ENCODE results near the gene MYCT1. TPM values are rescaled to one million over a fixed set of nuclear protein-coding genes. Genes with fewer than 3 reads are reported as not detected.
"Not testable (repeated sequence)": the region's sequence is repeated elsewhere in the genome, so short reads cannot be mapped to it uniquely, and the experiment has no call there.

MYCT1 gene
- total and polyA plus RNA-seq, 3 experiments from 2014 or later = not detected

DNA sequence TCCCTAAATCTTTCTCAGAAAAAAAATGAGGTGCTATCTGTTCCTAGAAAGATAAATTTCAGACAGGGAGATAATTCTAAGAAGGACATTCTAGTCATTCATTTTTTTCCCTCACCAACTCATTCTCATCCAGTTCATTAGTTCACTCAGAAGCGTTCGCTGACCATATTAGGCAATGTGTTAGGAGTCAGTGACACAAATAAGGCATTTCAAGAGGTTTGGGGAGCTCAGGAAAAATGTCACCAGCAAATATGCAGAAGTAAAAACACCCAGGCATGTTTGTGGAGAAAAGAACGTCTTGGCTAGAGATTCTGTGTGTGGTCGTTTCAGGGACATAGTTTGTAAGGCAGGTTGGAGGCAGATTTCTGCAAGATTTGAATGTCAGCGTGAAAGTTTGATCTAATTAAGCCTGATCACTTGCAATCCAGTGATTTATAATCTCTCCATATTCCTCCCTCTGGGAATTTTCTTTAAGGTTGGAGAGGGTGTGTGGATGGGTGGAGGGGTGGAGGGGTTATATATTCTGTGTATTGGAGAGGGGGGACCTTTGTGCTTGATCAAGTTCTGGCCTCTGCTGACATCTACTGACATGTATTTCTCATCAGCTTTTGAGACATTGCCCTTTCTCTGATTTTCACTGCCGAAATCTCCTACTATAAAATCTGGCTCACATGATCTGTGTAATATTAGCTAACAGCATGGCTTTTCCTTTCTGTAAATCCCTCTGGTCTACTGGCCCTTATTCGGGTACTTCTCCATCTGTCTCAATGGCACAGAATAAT lies 3.6 kb downstream of the MYCT1 start:
- POLR2A ChIA-PET = no interaction called here
- Histone ChIP-seq H3K36me3 (ENCODE audit: insufficient read depth, low read length) (no peaks in the 10 kb centered on the region), H3K4me1 (ENCODE audit: insufficient read depth, low read length) (no peaks in the 10 kb centered on the region), H3K9me3 (ENCODE audit: low read length) (no peaks in the 10 kb centered on the region), H3K27me3 (ENCODE audit: insufficient read depth, low read length, poor library complexity, severe bottlenecking) (no peaks in the 10 kb centered on the region), H3K27ac (ENCODE audit: low read depth, low read length) (no peak overlapping the region), H3K4me3 (ENCODE audit: low read length) (no peak overlapping the region)
- no peaks in the 10 kb centered on the region for H3K9me3 Mint-ChIP-seq
- CTCF ChIA-PET = no interaction called here
- peaks cover 0 to 3% (median 0%) of the 10 kb centered on the region in 3 donors for H3K4me1 Mint-ChIP-seq
- H3K36me3 Mint-ChIP-seq = no peaks in the 10 kb centered on the region
- H3K27ac Mint-ChIP-seq = no peak overlapping the region
- H3K27me3 Mint-ChIP-seq = peaks cover 15 to 38% of the 10 kb centered on the region in 2 donors
- H3K4me3 Mint-ChIP-seq = no peak overlapping the region
- no peak for DNase-seq

DNA sequence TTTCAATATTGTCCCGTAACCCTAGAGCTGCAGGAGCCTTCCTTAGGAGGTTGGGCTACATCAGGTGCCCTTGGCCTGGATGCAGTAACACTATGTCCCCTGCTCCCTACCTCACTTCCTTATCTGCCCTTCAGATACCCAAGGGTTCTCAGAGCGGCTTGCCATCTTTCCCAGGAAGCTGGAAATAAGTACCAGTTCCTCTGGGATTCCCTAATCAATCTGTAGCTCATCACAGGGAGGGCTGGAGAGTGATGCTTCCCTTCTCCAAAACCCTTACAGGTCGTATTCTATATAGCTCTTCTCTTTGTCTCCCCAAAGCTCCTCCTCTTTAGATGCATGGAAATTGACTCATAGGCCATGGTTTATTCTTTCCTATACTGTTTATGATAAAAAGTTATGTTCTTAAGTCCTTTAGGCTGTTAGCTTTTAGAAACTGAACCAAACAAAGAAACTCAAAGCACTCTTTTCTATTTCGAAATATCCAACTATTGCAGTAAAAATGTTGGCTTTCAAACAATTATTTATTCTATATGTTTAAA lies 4.2 kb downstream of the MYCT1 start:
- H3K36me3 ChIP-seq (ENCODE audit: insufficient read depth, low read length) = no peaks in the 10 kb centered on the region
- H3K27me3 ChIP-seq (ENCODE audit: insufficient read depth, low read length, poor library complexity, severe bottlenecking) = no peaks in the 10 kb centered on the region
- ChIA-PET CTCF (no interaction called here), POLR2A (no interaction called here)
- H3K27ac Mint-ChIP-seq = no peak overlapping the region
- H3K9me3 Mint-ChIP-seq = peaks cover 0 to 2% (median 0%) of the 10 kb centered on the region in 5 donors
- H3K27me3 Mint-ChIP-seq = peaks cover 15 to 35% of the 10 kb centered on the region in 2 donors
- no peaks in the 10 kb centered on the region for H3K36me3 Mint-ChIP-seq
- H3K4me3 Mint-ChIP-seq = no peak overlapping the region
- no peak overlapping the region for H3K27ac ChIP-seq (ENCODE audit: low read depth, low read length)
- no peak overlapping the region for H3K4me3 ChIP-seq (ENCODE audit: low read length)
- peaks cover 0 to 3% (median 0%) of the 10 kb centered on the region in 3 donors for H3K4me1 Mint-ChIP-seq
- H3K4me1 ChIP-seq (ENCODE audit: insufficient read depth, low read length) = no peaks in the 10 kb centered on the region
- no peaks in the 10 kb centered on the region for H3K9me3 ChIP-seq (ENCODE audit: low read length)
- DNase-seq = no peak

DNA sequence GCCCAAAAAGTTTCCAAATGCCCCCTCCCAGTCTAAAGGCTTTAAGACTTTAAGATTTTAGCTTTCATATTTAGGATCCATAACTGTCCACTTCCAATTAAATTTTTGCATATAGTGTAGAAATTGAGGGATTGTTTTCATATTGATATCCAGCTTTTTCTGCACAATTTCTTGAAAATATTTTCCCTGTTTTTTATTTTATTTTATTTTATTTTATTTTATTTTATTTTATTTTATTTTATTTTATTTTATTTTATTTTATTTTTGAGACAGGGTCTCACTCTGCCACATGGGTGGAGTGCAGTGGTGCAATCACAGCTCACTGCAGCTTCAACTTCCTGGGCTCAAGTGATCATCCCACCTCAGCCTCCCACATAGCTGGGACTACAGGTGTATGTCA lies 6.1 kb downstream of the MYCT1 start:
- not testable (repeated sequence) for H3K27ac ChIP-seq (ENCODE audit: low read depth, low read length)

DNA sequence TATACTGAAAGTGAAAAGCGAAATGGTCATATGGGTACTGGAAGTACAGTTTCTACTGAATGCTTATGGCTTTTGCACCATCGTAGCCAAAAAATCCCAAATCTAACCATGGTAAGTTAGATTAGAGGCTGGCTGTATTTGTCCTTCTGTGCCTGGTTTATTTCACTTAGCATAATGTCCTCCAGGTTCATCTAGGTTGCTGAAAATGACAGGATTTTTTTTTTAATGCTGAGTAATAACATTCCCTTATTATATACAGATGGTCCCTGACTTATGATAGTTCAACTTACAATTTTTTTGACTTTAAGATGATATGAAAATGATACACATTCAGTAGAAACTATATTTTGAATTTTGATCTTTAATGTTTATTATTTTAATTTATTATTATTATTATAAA lies 7.6 kb downstream of the MYCT1 start:
- H3K4me3 ChIP-seq (ENCODE audit: low read length) = no peak overlapping the region
- peaks cover 0 to 3% (median 0%) of the 10 kb centered on the region in 3 donors for H3K4me1 Mint-ChIP-seq
- no peaks in the 10 kb centered on the region for H3K36me3 Mint-ChIP-seq
- ChIA-PET CTCF (no interaction called here), POLR2A (no interaction called here)
- no peaks in the 10 kb centered on the region for H3K4me1 ChIP-seq (ENCODE audit: insufficient read depth, low read length)
- H3K9me3 ChIP-seq (ENCODE audit: low read length) = no peaks in the 10 kb centered on the region
- H3K27me3 Mint-ChIP-seq = peaks cover 7 to 18% of the 10 kb centered on the region in 2 donors
- no peaks in the 10 kb centered on the region for H3K36me3 ChIP-seq (ENCODE audit: insufficient read depth, low read length)
- H3K27me3 ChIP-seq (ENCODE audit: insufficient read depth, low read length, poor library complexity, severe bottlenecking) = no peaks in the 10 kb centered on the region
- H3K4me3 Mint-ChIP-seq = no peak overlapping the region
- no peak overlapping the region for H3K27ac Mint-ChIP-seq
- no peak for DNase-seq
- H3K27ac ChIP-seq (ENCODE audit: low read depth, low read length) = no peak overlapping the region
- peaks cover 0 to 10% (median 3%) of the 10 kb centered on the region in 5 donors for H3K9me3 Mint-ChIP-seq

More for the DNA sequence above, 6.1 kb downstream of the MYCT1 start:
- CTCF ChIA-PET; H3K27me3 ChIP-seq (ENCODE audit: insufficient read depth, low read length, poor library complexity, severe bottlenecking); H3K9me3 ChIP-seq (ENCODE audit: low read length); H3K4me3 ChIP-seq (ENCODE audit: low read length); POLR2A ChIA-PET; H3K36me3 Mint-ChIP-seq; DNase-seq; H3K36me3 ChIP-seq (ENCODE audit: insufficient read depth, low read length); H3K4me1 ChIP-seq (ENCODE audit: insufficient read depth, low read length); H3K4me1 Mint-ChIP-seq; H3K27ac Mint-ChIP-seq; H3K4me3 Mint-ChIP-seq: not testable (repeated sequence)
- peaks cover 9 to 24% of the 10 kb centered on the region in 2 donors for H3K27me3 Mint-ChIP-seq
- H3K9me3 Mint-ChIP-seq = peaks cover 0 to 10% (median 3%) of the 10 kb centered on the region in 5 donors

DNA sequence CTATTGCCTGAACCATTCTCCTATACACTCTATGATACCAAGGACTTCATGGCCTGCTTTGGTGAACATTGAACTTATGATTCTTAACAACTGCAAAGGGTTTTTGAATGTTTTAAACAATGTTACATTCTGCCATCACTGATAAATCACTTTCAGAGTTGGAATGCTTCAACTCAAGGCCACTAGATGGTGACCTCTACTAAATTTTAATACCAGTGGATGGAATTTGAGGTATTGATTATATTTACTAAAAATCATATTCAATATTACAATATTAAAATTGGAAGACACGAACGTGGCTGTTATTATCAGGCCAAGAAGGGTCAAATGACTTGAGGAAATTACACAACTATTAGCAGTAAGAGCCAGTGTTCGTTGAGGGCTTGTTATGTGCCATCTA lies 18.6 kb downstream of the MYCT1 start:
- H3K9me3 Mint-ChIP-seq = peaks cover 8 to 18% (median 15%) of the 10 kb centered on the region in 5 donors
- ChIA-PET CTCF (no interaction called here), POLR2A (no interaction called here)
- H3K4me1 ChIP-seq (ENCODE audit: insufficient read depth, low read length) = no peaks in the 10 kb centered on the region
- no peak for DNase-seq
- no peaks in the 10 kb centered on the region for H3K9me3 ChIP-seq (ENCODE audit: low read length)
- peaks cover 0 to 6% (median 0%) of the 10 kb centered on the region in 3 donors for H3K36me3 Mint-ChIP-seq
- H3K4me1 Mint-ChIP-seq = no peaks in the 10 kb centered on the region
- no peak overlapping the region for H3K27ac Mint-ChIP-seq
- H3K36me3 ChIP-seq (ENCODE audit: insufficient read depth, low read length) = no peaks in the 10 kb centered on the region
- no peak overlapping the region for H3K4me3 ChIP-seq (ENCODE audit: low read length)
- no peak overlapping the region for H3K27ac ChIP-seq (ENCODE audit: low read depth, low read length)
- peaks cover 3 to 14% of the 10 kb centered on the region in 2 donors for H3K27me3 Mint-ChIP-seq
- no peaks in the 10 kb centered on the region for H3K27me3 ChIP-seq (ENCODE audit: insufficient read depth, low read length, poor library complexity, severe bottlenecking)
- no peak overlapping the region for H3K4me3 Mint-ChIP-seq

DNA sequence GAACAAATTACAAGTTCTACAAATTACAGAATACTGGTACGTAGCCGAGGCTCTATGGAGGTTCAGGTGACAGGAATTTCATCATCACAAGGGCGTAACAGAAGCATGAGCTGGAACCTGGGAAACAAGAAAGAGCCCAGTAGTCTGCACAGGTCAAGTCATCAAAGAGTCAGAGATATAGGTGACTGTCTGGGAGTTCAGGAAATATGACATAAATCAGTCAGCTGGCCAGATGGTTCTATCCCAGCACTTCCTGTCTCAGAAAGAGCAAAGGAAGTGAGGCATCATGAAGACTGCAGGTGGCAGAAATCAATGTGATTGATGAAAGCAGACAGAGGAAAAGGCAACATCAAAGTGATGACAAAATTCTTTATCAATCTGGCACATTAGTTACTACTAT lies 23.3 kb downstream of the MYCT1 start:
- Histone ChIP-seq H3K9me3 (ENCODE audit: low read length) (no peaks in the 10 kb centered on the region), H3K36me3 (ENCODE audit: insufficient read depth, low read length) (no peaks in the 10 kb centered on the region), H3K4me3 (ENCODE audit: low read length) (no peak overlapping the region), H3K4me1 (ENCODE audit: insufficient read depth, low read length) (no peaks in the 10 kb centered on the region), H3K27me3 (ENCODE audit: insufficient read depth, low read length, poor library complexity, severe bottlenecking) (no peaks in the 10 kb centered on the region), H3K27ac (ENCODE audit: low read depth, low read length) (no peak overlapping the region)
- Mint-ChIP-seq H3K4me3 (no peak overlapping the region), H3K36me3 (no peaks in the 10 kb centered on the region), H3K27me3 (peaks cover 0 to 22% of the 10 kb centered on the region in 2 donors), H3K4me1 (no peaks in the 10 kb centered on the region), H3K9me3 (no peaks in the 10 kb centered on the region), H3K27ac (no peak overlapping the region)
- DNase-seq = no peak
- ChIA-PET POLR2A (no interaction called here), CTCF (no interaction called here)

DNA sequence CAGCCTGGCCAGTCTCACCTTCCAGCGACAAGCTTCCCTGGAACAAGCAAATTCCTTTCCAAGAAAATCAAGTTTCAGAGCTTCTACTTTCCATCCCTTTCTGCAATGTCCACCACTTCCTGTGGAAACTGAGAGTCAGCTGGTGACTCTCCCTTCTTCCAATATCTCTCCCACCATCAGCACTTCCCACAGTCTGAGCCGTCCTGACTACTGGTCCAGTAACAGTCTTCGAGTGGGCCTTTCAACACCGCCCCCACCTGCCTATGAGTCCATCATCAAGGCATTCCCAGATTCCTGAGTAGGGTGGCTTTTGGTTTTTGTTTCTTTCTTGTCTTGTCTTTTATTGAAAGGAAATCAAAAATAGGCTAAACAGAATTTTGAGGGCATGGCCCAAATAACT lies 24.3 kb downstream of the MYCT1 start:
- Mint-ChIP-seq H3K27me3 (peaks cover 0 to 19% of the 10 kb centered on the region in 2 donors), H3K4me1 (no peaks in the 10 kb centered on the region), H3K9me3 (no peaks in the 10 kb centered on the region), H3K36me3 (no peaks in the 10 kb centered on the region), H3K27ac (no peak overlapping the region), H3K4me3 (peak overlapping the region in 1 of 7 donors; percentile 22)
- CTCF ChIA-PET = no interaction called here
- no peaks in the 10 kb centered on the region for H3K4me1 ChIP-seq (ENCODE audit: insufficient read depth, low read length)
- no peak overlapping the region for H3K4me3 ChIP-seq (ENCODE audit: low read length)
- no peak overlapping the region for H3K27ac ChIP-seq (ENCODE audit: low read depth, low read length)
- no peak for DNase-seq
- no peaks in the 10 kb centered on the region for H3K27me3 ChIP-seq (ENCODE audit: insufficient read depth, low read length, poor library complexity, severe bottlenecking)
- H3K36me3 ChIP-seq (ENCODE audit: insufficient read depth, low read length) = no peaks in the 10 kb centered on the region
- POLR2A ChIA-PET = no interaction called here
- H3K9me3 ChIP-seq (ENCODE audit: low read length) = no peaks in the 10 kb centered on the region

DNA sequence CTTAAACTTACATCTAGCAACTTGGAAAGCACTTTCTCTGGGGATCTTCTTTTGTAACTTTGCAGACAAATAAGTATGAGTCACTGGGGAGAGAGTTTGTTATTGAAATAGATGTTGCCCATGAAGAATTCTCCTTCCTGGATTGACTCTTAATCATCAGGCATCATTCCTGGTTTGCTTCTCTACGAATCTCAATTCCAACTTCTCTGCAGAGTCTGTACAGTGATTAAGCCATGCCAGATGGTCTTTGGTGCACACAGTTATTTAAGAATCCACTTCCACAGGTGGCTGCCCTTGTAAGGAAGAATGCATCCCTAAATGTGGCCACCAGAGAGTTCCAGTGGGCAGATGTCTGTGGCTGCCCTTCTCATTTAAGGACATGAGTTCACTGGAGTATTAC lies 25.7 kb downstream of the MYCT1 start:
- Histone ChIP-seq H3K9me3 (ENCODE audit: low read length) (no peaks in the 10 kb centered on the region), H3K27ac (ENCODE audit: low read depth, low read length) (no peak overlapping the region), H3K4me3 (ENCODE audit: low read length) (no peak overlapping the region), H3K36me3 (ENCODE audit: insufficient read depth, low read length) (no peaks in the 10 kb centered on the region), H3K27me3 (ENCODE audit: insufficient read depth, low read length, poor library complexity, severe bottlenecking) (no peaks in the 10 kb centered on the region), H3K4me1 (ENCODE audit: insufficient read depth, low read length) (no peaks in the 10 kb centered on the region)
- no peaks in the 10 kb centered on the region for H3K4me1 Mint-ChIP-seq
- ChIA-PET CTCF (no interaction called here), POLR2A (no interaction called here)
- no peaks in the 10 kb centered on the region for H3K36me3 Mint-ChIP-seq
- DNase-seq = no peak
- no peak overlapping the region for H3K4me3 Mint-ChIP-seq
- H3K27me3 Mint-ChIP-seq = peaks cover 0 to 16% of the 10 kb centered on the region in 2 donors
- no peaks in the 10 kb centered on the region for H3K9me3 Mint-ChIP-seq
- no peak overlapping the region for H3K27ac Mint-ChIP-seq
